A549 (cell line): ENCODE measurements around the gene FBXO30. TPM values are rescaled to one million over a fixed set of nuclear protein-coding genes. Genes with fewer than 3 reads are reported as not detected.

Experiments used
- ATAC-seq, 2 experiments: fragments of 200-7000 bp in 1 of 2; fragments of >200 bp in 1 of 2; cut with Nextera tagmentation in 1 of 2; cut with Tn5 transposase in 1 of 2; 3 replicates each; pipeline versions ENCODE4 v1.8.0 to v1.9.1; 2018 to 2020; ENCODE audit warnings: mild to moderate bottlenecking in 1 of 2, moderate library complexity in 1 of 2
- CTCF ChIA-PET: fragments of 300-600 bp; sonication (Branson Sonifier 250); formaldehyde crosslinking; extraction: SDS; loops from one replicate; lab custom pipeline; 2021; ENCODE audit warnings: antibody characterized with exemption, inconsistent platforms; lab: Yijun Ruan, JAX
- POLR2A ChIA-PET: fragments of 350-600 bp; formaldehyde crosslinking; extraction: SDS; loops from one replicate; lab custom pipeline; 2021; ENCODE audit warnings: antibody characterized with exemption, inconsistent platforms; lab: Yijun Ruan, JAX
- DNase-seq, 2 experiments: peaks; one replicate each; pipeline versions ENCODE4 v3.0.0 to v3.0.0-alpha.2; 2011 to 2016; ENCODE audit warnings: low read depth in 1 of 2, low spot score in 1 of 2
- FAIRE-seq: peaks from 2 replicates; lab custom pipeline; 2011; peaks lifted over from hg19 to GRCh38; lab: Jason Lieb, UNC
- H3K27ac ChIP-seq, 2 experiments: fragments of >200 bp; sonication (Bioruptor Twin); formaldehyde crosslinking; 3 replicates each; pipeline ENCODE4 v1.5.1; 2016 to 2017
- H3K4me1 ChIP-seq: fragments of >200 bp; sonication (Bioruptor Twin); formaldehyde crosslinking; 3 replicates; pipeline ENCODE4 v1.6.1; 2016
- H3K4me2 ChIP-seq: fragments of >200 bp; sonication (Bioruptor Twin); formaldehyde crosslinking; 3 replicates; pipeline ENCODE4 v1.6.1; 2016
- H3K4me3 ChIP-seq: fragments of >200 bp; sonication (Bioruptor Twin); formaldehyde crosslinking; 3 replicates; pipeline ENCODE4 v1.5.1; 2016
- H3K9me3 ChIP-seq: fragments of >200 bp; sonication (Bioruptor Twin); formaldehyde crosslinking; 3 replicates; pipeline ENCODE4 v1.6.1; 2016
- CBX2 ChIP-seq: fragments of 200-600 bp; sonication (generic); IDR thresholded peaks from 2 replicates; pipeline ENCODE4 v1.6.1; 2016; ENCODE audit warnings: low read depth, mild to moderate bottlenecking, borderline replicate concordance
- CBX8 ChIP-seq: fragments of 200-600 bp; sonication (generic); IDR thresholded peaks from 2 replicates; pipeline ENCODE4 v1.6.1; 2016
- CEBPB ChIP-seq, 2 experiments: fragments of >200 bp in 1 of 2; sonication (Bioruptor Twin) in 1 of 2; formaldehyde crosslinking in 1 of 2; IDR thresholded peaks; 2 replicates each; pipeline ENCODE4 v1.6.1; 2012 to 2016
- CTCF ChIP-seq: fragments of >200 bp; sonication (Bioruptor Twin); formaldehyde crosslinking; IDR thresholded peaks from 3 replicates; pipeline ENCODE4 v1.5.1; 2016
- E2F6 ChIP-seq: IDR thresholded peaks from 2 replicates; pipeline ENCODE4 v1.6.1; 2012; ENCODE audit warnings: low read depth, borderline replicate concordance
- ESRRA ChIP-seq: fragments of 150-350 bp; IDR thresholded peaks from 2 replicates; pipeline ENCODE4 v1.6.1; 2014; ENCODE audit warnings: mild to moderate bottlenecking, low read length, borderline replicate concordance
- FOSB ChIP-seq: fragments of 250-450 bp; sonication (Bioruptor Pico); IDR thresholded peaks from 2 replicates; pipeline ENCODE4 v1.5.0; 2020; ENCODE audit warnings: mild to moderate bottlenecking, moderate library complexity
- FOXS1 ChIP-seq: fragments of 250-450 bp; sonication (Bioruptor Pico); IDR thresholded peaks from 2 replicates; pipeline ENCODE4 v1.5.0; 2020; ENCODE audit warnings: mild to moderate bottlenecking, moderate library complexity
- HES2 ChIP-seq: fragments of >200 bp; sonication (Bioruptor Twin); formaldehyde crosslinking; IDR thresholded peaks from 2 replicates; pipeline ENCODE4 v1.6.1; 2016
- HMGXB4 ChIP-seq: fragments of 250-450 bp; sonication (Bioruptor Pico); IDR thresholded peaks from 2 replicates; pipeline ENCODE4 v1.5.0; 2021; ENCODE audit warnings: mild to moderate bottlenecking, moderate library complexity, borderline replicate concordance
- HOXB5 ChIP-seq: fragments of 250-450 bp; sonication (Bioruptor Pico); IDR thresholded peaks from 2 replicates; pipeline ENCODE4 v1.5.0; 2020; ENCODE audit warnings: mild to moderate bottlenecking, moderate library complexity
- JUNB ChIP-seq: fragments of >200 bp; sonication (Bioruptor Twin); formaldehyde crosslinking; IDR thresholded peaks from 2 replicates; pipeline ENCODE4 v1.6.1; 2016
- MAFK ChIP-seq: fragments of 450-650 bp; IDR thresholded peaks from 2 replicates; pipeline ENCODE4 v1.6.1; 2014; ENCODE audit not compliant: partially characterized antibody
- NPAS2 ChIP-seq: fragments of 250-450 bp; sonication (Bioruptor Pico); IDR thresholded peaks from 2 replicates; pipeline ENCODE4 v1.8.0; 2022; ENCODE audit warnings: mild to moderate bottlenecking, moderate library complexity, borderline replicate concordance
- POLR2A ChIP-seq: IDR thresholded peaks from 2 replicates; pipeline ENCODE4 v1.6.1; 2012; ENCODE audit warnings: mild to moderate bottlenecking, low read length
- POLR2AphosphoS2 ChIP-seq: conservative IDR thresholded peaks from 2 replicates; pipeline ENCODE4 v1.6.1; 2012; ENCODE audit warnings: low read length, improper control_type of control experiment, inconsistent platforms
- RNF2 ChIP-seq: fragments of 200-600 bp; sonication (generic); IDR thresholded peaks from 2 replicates; pipeline ENCODE4 v1.6.1; 2016; ENCODE audit warnings: low read depth, mild to moderate bottlenecking, antibody characterized with exemption, moderate library complexity, borderline replicate concordance
- SREBF2 ChIP-seq: fragments of 450-650 bp; IDR thresholded peaks from 2 replicates; pipeline ENCODE4 v1.6.1; 2014; ENCODE audit warnings: mild to moderate bottlenecking, moderate library complexity
- TFCP2L1 ChIP-seq: fragments of 250-450 bp; sonication (Bioruptor Pico); IDR thresholded peaks from 2 replicates; pipeline ENCODE4 v1.5.0; 2021; ENCODE audit warnings: mild to moderate bottlenecking
- ZNF302 ChIP-seq: fragments of 250-450 bp; sonication (Bioruptor Pico); IDR thresholded peaks from 2 replicates; pipeline ENCODE4 v1.9.0; 2021; ENCODE audit warnings: inconsistent platforms, mild to moderate bottlenecking, moderate library complexity
- WGBS: methylation state at CpG from one replicate; pipeline ENCODE4 v1.1.6; 2017; ENCODE audit errors: missing lambda C conversion rate; 5-methylcytosine and 5-hydroxymethylcytosine counted together
- polyA plus RNA-seq, 4 experiments: library from polyadenylated mRNA; depleted of rRNA in 3 of 4; stranded (reverse); fragments of >200 nt; fragmentation: RNase III in 1 of 4; extraction: RNeasy Plus Mini Kit Qiagen cat#74134 plus additional on column Dnase treatment in 1 of 4; gene quantifications; 2 replicates in 3 of 4; 3 replicates in 1 of 4; pipeline ENCODE4 v1.2.3, GENCODE V29; 2011 to 2017

Gene FBXO30
- polyA plus RNA-seq, 2 of the 4 experiments (the other 2 are of a cell fraction), result 8.3 to 10.4 TPM

- Histone ChIP-seq H3K9me3 (no peaks in the 10 kb centered on the region), H3K27ac (no peak overlapping the region), H3K4me1 (peaks cover 34% of the 10 kb centered on the region; the same call in 2 of the 3 replicates), H3K4me2 (peak overlapping the region; percentile 84), H3K4me3 (no peak overlapping the region)
- TF ChIP-seq ESRRA (no peak), CEBPB (IDR thresholded peaks at IDR 0.05) (no peak), POLR2A (no peak), MAFK (no peak), POLR2AphosphoS2 (no peak), NPAS2 (CRISPR knock-in tag) (no peak), HMGXB4 (CRISPR knock-in tag) (no peak), RNF2 (no peak), CBX8 (no peak), FOSB (CRISPR knock-in tag) (no peak), FOXS1 (no peak)
- no peak for FAIRE-seq
- ChIA-PET CTCF (no interaction called here), POLR2A (interaction anchor here (1.3 kb wide), 1 partner anchor 74 kb away, joined by 8 read pairs; the partner anchor contains the start of gene EPM2A)
- DNase-seq, result no peak
- ATAC-seq, result no peak
Observed at GRCh38 chr6:145809211-145809610, 5.4 kb downstream of the FBXO30 start.

- Histone ChIP-seq H3K9me3 (no peaks in the 10 kb centered on the region), H3K4me1 (peaks cover 34% of the 10 kb centered on the region; the same call in 2 of the 3 replicates), H3K27ac (no peak overlapping the region), H3K4me3 (no peak overlapping the region), H3K4me2 (no peak overlapping the region)
- ChIA-PET POLR2A (interaction anchor here (1.3 kb wide), 1 partner anchor 73 kb away, joined by 8 read pairs; the partner anchor contains the start of gene EPM2A), CTCF (no interaction called here)
- no peak for TF ChIP-seq ZNF302 (CRISPR knock-in tag)
- FAIRE-seq (no peak), ATAC-seq (no peak), DNase-seq (no peak)
- 84% methylated on average over 2 of the region's 2 CpGs for WGBS
Observed at GRCh38 chr6:145808239-145808638, 6.4 kb downstream of the FBXO30 start.

GRCh38 chr6:145802141-145802540 lies 12.5 kb downstream of the FBXO30 start:
- H3K4me3 ChIP-seq, result no peak overlapping the region
- H3K27ac ChIP-seq, result no peak overlapping the region
- 97% methylated on average over 5 of the region's 5 CpGs for WGBS
- FAIRE-seq (no peak), DNase-seq (no peak), ATAC-seq (no peak)
- POLR2A ChIA-PET, result no interaction called here
- CTCF ChIA-PET, result no interaction called here
- no peak overlapping the region for H3K4me2 ChIP-seq
- no peak for TF ChIP-seq FOSB (CRISPR knock-in tag)
- TF ChIP-seq CBX2, result no peak
- no peak for TF ChIP-seq SREBF2
- TF ChIP-seq HOXB5 (CRISPR knock-in tag), result no peak
- TF ChIP-seq RNF2, result no peak
- no peaks in the 10 kb centered on the region for H3K9me3 ChIP-seq
- H3K4me1 ChIP-seq, result no peaks in the 10 kb centered on the region

GRCh38 chr6:145801021-145801420 lies 13.6 kb downstream of the FBXO30 start:
- no peak overlapping the region for H3K4me3 ChIP-seq
- H3K9me3 ChIP-seq, result no peaks in the 10 kb centered on the region
- ChIA-PET CTCF (no interaction called here), POLR2A (no interaction called here)
- FAIRE-seq (no peak), DNase-seq (no peak), ATAC-seq (no peak)
- no peaks in the 10 kb centered on the region for H3K4me1 ChIP-seq
- WGBS, result 97% methylated on average over 6 of the region's 6 CpGs
- no peak for TF ChIP-seq FOSB (CRISPR knock-in tag)
- TF ChIP-seq CTCF, result no peak
- no peak for TF ChIP-seq E2F6
- no peak for TF ChIP-seq TFCP2L1 (CRISPR knock-in tag)
- no peak for TF ChIP-seq HES2
- no peak for TF ChIP-seq JUNB
- no peak for TF ChIP-seq CBX2
- no peak for TF ChIP-seq SREBF2
- H3K4me2 ChIP-seq, result no peak overlapping the region
- no peak overlapping the region for H3K27ac ChIP-seq
